ENCODE data around the gene WFDC5. TPM values are rescaled to one million over a fixed set of nuclear protein-coding genes. Genes with fewer than 3 reads are reported as not detected.

The WFDC5 gene
- total RNA-seq, 4 donors from 2014 or later = not detected

DNA sequence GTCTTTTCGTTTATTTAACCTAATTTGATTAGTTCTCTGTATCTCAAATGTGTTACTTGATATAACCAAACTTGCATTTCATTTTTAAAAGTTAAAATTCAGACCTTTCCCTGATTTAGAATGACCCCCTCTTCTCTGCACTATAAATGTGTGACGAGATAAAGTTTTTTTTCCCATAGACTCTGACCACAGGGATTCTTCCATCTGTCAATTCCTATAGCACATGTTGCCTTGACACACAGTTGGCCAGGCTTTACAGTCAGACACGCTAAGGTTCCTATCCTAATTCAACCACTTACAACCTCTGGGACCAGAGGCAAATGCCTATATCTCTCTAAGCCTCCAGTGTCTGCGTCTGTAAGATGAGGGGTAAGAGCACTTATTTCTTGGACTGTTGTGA, 54.7 kb downstream of the WFDC5 start:
- no peak for DNase-seq
- peaks cover 0 to 10% (median 0%) of the 10 kb centered on the region in 3 donors for H3K36me3 ChIP-seq
- H3K4me3 ChIP-seq = no peak overlapping the region
- no peaks in the 10 kb centered on the region for H3K27me3 ChIP-seq
- no peak for TF ChIP-seq POLR2A (IDR thresholded peaks at IDR 0.05)
- TF ChIP-seq, protein P1, sequence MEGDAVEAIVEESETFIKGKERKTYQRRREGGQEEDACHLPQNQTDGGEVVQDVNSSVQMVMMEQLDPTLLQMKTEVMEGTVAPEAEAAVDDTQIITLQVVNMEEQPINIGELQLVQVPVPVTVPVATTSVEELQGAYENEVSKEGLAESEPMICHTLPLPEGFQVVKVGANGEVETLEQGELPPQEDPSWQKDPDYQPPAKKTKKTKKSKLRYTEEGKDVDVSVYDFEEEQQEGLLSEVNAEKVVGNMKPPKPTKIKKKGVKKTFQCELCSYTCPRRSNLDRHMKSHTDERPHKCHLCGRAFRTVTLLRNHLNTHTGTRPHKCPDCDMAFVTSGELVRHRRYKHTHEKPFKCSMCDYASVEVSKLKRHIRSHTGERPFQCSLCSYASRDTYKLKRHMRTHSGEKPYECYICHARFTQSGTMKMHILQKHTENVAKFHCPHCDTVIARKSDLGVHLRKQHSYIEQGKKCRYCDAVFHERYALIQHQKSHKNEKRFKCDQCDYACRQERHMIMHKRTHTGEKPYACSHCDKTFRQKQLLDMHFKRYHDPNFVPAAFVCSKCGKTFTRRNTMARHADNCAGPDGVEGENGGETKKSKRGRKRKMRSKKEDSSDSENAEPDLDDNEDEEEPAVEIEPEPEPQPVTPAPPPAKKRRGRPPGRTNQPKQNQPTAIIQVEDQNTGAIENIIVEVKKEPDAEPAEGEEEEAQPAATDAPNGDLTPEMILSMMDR (IDR thresholded peaks at IDR 0.05) = no peak
- no peak overlapping the region for H3K27ac ChIP-seq
- no peaks in the 10 kb centered on the region for H3K4me1 ChIP-seq
- no peaks in the 10 kb centered on the region for H3K9me3 ChIP-seq

Other genes with a start within 250 kb of the WFDC5 start
- gene YWHAB, start 229.5 kb downstream of the WFDC5 start, total RNA-seq = 100 to 1,000 TPM; 105 to 174 (median 125) TPM
- 100 to 1,000 TPM in 1 of 4 donors, 10 to 100 TPM in 3; 10.5 to 123 (median 33.6) TPM for gene PABPC1L, start 205.1 kb downstream of the WFDC5 start, total RNA-seq
- gene TOMM34, start 154.8 kb downstream of the WFDC5 start, total RNA-seq = 10 to 100 TPM in 3 of 4 donors, 1 to 10 TPM in 1; 8.4 to 19.0 (median 12.2) TPM
- 100 to 1,000 TPM in 1 of 4 donors, 10 to 100 TPM in 3; 27.7 to 128 (median 42.9) TPM for gene STK4, start 148.7 kb downstream of the WFDC5 start, total RNA-seq
- gene KCNS1, start 14.0 kb downstream of the WFDC5 start, total RNA-seq = under 1 TPM in 1 of 4 donors, not detected in 3; 0.27 TPM
- not detected for gene WFDC12, start 9.3 kb upstream of the WFDC5 start, total RNA-seq
- 10 to 100 TPM in 2 of 4 donors, 1 to 10 TPM in 1, not detected in 1; 3.4 to 70.2 (median 58.7) TPM for gene PI3, start 59.7 kb upstream of the WFDC5 start, total RNA-seq
- not detected for gene SEMG1, start 91.9 kb upstream of the WFDC5 start, total RNA-seq
- gene SEMG2, start 106.2 kb upstream of the WFDC5 start, total RNA-seq = not detected
- 10 to 100 TPM in 3 of 4 donors, 1 to 10 TPM in 1; 8.3 to 28.0 (median 17.8) TPM for gene SLPI, start 139.4 kb upstream of the WFDC5 start, total RNA-seq
- gene RBPJL, start 191.7 kb upstream of the WFDC5 start, total RNA-seq = not detected
- gene MATN4, start 193.1 kb upstream of the WFDC5 start, total RNA-seq = not detected
- 10 to 100 TPM; 21.5 to 49.7 (median 32.5) TPM for gene SDC4, start 233.2 kb upstream of the WFDC5 start, total RNA-seq
- 10 to 100 TPM; 23.1 to 62.2 (median 46.9) TPM for gene SYS1, start 248.0 kb upstream of the WFDC5 start, total RNA-seq

Data from Peyer's patch (tissue), 4 donors.